ENCODE results near the gene ZSCAN21. TPM values are rescaled to one million over a fixed set of nuclear protein-coding genes. Genes with fewer than 3 reads are reported as not detected.

ZSCAN21 gene
- total RNA-seq, 1 experiment from 2014 or later = 24.3 TPM

DNA sequence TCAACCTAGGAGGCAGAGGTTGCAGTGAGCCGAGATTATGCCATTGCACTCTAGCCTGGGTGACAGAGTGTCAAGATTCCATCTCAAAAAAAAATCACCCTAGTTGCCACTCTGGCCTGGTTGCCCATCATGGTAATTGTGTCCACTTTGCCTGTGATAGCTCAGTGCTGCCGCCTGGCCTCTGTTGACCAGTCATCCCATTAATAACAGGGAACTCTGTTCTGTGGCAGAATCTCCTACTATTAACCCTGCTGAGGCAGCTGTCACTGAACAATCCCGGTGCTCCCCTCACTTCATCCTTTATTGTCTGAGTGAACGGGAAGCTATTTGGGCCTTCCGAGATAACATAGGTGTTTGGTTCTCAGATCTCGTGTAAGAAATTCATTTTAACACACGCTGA lies 17.4 kb downstream of the ZSCAN21 start:
- H3K27me3 Mint-ChIP-seq (ENCODE audit: low read depth) = peaks cover 5% of the 10 kb centered on the region; the same call in 1 of the 2 replicates
- no peak overlapping the region for H3K4ac ChIP-seq (ENCODE audit: low read depth, low read length)
- H2AK5ac ChIP-seq (ENCODE audit: insufficient read length, low read length) = no peak overlapping the region
- H3K14ac ChIP-seq (ENCODE audit: insufficient read depth, low read length) = no peak overlapping the region
- no peak overlapping the region; a peak in 1 of 7 replicates for H3K27ac Mint-ChIP-seq
- peaks cover 26% of the 10 kb centered on the region in 2 experiments for H3K9me3 Mint-ChIP-seq
- H3K36me3 Mint-ChIP-seq (ENCODE audit: insufficient read depth in 1 of 3, low read depth in 3 of 3) = peaks cover 52 to 87% (median 68%) of the 10 kb centered on the region in 3 experiments
- no peak overlapping the region; a peak in 1 of 5 replicates for H3K4me3 Mint-ChIP-seq
- no peak overlapping the region for H2AFZ ChIP-seq (ENCODE audit: low read length)
- no peak overlapping the region for H3K27ac ChIP-seq (ENCODE audit: insufficient read length, low read depth, low read length)
- H2BK12ac ChIP-seq (ENCODE audit: insufficient read length, low read depth, low read length) = no peak overlapping the region
- no peaks in the 10 kb centered on the region; the same call in 1 of the 2 replicates for H3K79me2 ChIP-seq (ENCODE audit: insufficient read depth, low read length)
- H3K4me2 ChIP-seq (ENCODE audit: insufficient read depth, insufficient read length, low read length) = no peak overlapping the region
- H3K9me3 ChIP-seq (ENCODE audit: control insufficient read depth, low read depth, low read length) = peaks cover 24% of the 10 kb centered on the region
- peak; percentile 36 for DNase-seq
- no peak overlapping the region for H3K23ac ChIP-seq (ENCODE audit: insufficient read length, low read depth, low read length)
- no peak overlapping the region for H2BK15ac ChIP-seq (ENCODE audit: low read depth, low read length)
- TF ChIP-seq, protein P1, sequence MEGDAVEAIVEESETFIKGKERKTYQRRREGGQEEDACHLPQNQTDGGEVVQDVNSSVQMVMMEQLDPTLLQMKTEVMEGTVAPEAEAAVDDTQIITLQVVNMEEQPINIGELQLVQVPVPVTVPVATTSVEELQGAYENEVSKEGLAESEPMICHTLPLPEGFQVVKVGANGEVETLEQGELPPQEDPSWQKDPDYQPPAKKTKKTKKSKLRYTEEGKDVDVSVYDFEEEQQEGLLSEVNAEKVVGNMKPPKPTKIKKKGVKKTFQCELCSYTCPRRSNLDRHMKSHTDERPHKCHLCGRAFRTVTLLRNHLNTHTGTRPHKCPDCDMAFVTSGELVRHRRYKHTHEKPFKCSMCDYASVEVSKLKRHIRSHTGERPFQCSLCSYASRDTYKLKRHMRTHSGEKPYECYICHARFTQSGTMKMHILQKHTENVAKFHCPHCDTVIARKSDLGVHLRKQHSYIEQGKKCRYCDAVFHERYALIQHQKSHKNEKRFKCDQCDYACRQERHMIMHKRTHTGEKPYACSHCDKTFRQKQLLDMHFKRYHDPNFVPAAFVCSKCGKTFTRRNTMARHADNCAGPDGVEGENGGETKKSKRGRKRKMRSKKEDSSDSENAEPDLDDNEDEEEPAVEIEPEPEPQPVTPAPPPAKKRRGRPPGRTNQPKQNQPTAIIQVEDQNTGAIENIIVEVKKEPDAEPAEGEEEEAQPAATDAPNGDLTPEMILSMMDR (conservative IDR thresholded peaks at IDR 0.05) = no peak; the same call in 2 of the 3 replicates
- no peak overlapping the region for H4K5ac ChIP-seq (ENCODE audit: insufficient read length, low read depth, low read length)
- H3K27me3 ChIP-seq (ENCODE audit: insufficient read depth, low read length) = no peaks in the 10 kb centered on the region
- H3K9ac ChIP-seq (ENCODE audit: extremely low read depth, insufficient read length, low read length) = no peak overlapping the region
- H3K18ac ChIP-seq (ENCODE audit: insufficient read length, low read depth, low read length) = no peak overlapping the region
- no peak overlapping the region for H4K91ac ChIP-seq (ENCODE audit: insufficient read length, low read depth, low read length)
- WGBS (ENCODE audit: extremely low coverage, insufficient read length, low lambda C conversion rate) = no CpG with 5 or more reads among the region's 7 CpGs
- H3K79me1 ChIP-seq (ENCODE audit: insufficient read depth, low read depth, low read length, poor library complexity, severe bottlenecking) = no peaks in the 10 kb centered on the region
- H2BK20ac ChIP-seq (ENCODE audit: low read depth, low read length, poor library complexity, severe bottlenecking) = no peak overlapping the region
- no peaks in the 10 kb centered on the region for H3K23me2 ChIP-seq (ENCODE audit: insufficient read length, low read depth, low read length, poor library complexity, severe bottlenecking)
- H3T11ph ChIP-seq (ENCODE audit: low read length) = no peak overlapping the region
- no peak overlapping the region for H4K8ac ChIP-seq (replicated peaks; ENCODE audit: insufficient read length, low read depth, low read length)
- H2BK120ac ChIP-seq (ENCODE audit: low read depth, low read length, poor library complexity, severe bottlenecking) = no peak overlapping the region
- H2BK5ac ChIP-seq (ENCODE audit: insufficient read length, low read length) = no peak overlapping the region
- no peaks in the 10 kb centered on the region for H4K20me1 ChIP-seq (ENCODE audit: control insufficient read depth, insufficient read depth, insufficient read length)
- H3K4me1 Mint-ChIP-seq = no peaks in the 10 kb centered on the region
- no peak overlapping the region for H3K56ac ChIP-seq (ENCODE audit: insufficient read length, low read depth, low read length)
- H3K4me1 ChIP-seq (ENCODE audit: insufficient read depth, low read length) = no peaks in the 10 kb centered on the region
